ENCODE results near the gene NPHP3.

Gene NPHP3

DNA sequence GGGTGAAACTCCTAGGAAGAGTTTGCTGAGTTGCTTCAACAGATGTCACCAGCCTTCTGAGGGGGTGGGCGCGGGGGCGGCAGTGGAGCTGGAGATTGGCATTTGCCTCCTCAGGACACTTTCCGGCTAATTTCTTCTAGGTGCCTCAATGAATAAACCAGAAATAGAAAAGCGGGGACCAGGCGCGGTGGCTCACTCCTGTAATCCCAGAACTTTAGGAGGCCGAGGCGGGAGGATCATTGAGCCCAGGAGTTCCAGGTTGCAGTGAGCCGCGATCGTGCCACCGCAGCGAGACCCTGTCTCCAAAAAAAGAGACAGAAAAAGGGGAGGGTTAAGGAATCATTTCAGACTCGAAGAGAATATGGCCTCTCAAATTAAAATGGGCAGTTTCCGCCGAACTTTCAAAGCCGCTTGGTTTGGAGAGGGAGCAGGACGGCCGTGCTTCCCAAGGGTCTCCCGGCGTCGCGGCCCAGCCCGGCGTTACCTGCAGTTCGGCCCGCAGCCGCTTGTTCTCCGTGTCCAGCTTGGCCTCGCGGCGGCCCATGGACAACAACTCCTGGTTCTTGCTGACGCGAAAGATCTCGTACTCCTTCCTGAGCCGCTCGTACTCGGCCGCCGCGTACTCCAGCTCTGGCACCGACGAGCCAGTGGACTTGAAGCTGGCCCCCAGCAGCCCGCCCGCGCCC, 587 bp downstream of the NPHP3 start:
- Histone ChIP-seq H3K9me3 (ENCODE audit: control insufficient read depth, low read length) (no peaks in the 10 kb centered on the region), H2BK120ac (ENCODE audit: low read depth, low read length) (peak overlapping the region; percentile 61), H4K91ac (ENCODE audit: low read length) (peak overlapping the region; percentile 95), H3K27ac (ENCODE audit: low read length, poor library complexity, severe bottlenecking) (peak overlapping the region; percentile 83), H3K23ac (ENCODE audit: low read length in 2 of 2) (peak overlapping the region in 1 of 2 experiments; percentile 63), H2BK5ac (ENCODE audit: low read depth, low read length, poor library complexity, severe bottlenecking) (peak overlapping the region; percentile 95), H3K4me3 (ENCODE audit: insufficient read depth in 1 of 2, low read depth in 1 of 2, low read length in 2 of 2) (peak overlapping the region; percentile 85 to 94), H2BK12ac (ENCODE audit: low read length in 2 of 2) (peak overlapping the region in 1 of 2 experiments; percentile 54), H3K9ac (ENCODE audit: low read length) (peak overlapping the region; percentile 94), H3K36me3 (ENCODE audit: control insufficient read depth in 1 of 2, insufficient read depth in 2 of 2, low read depth in 1 of 2, low read length in 2 of 2) (peaks cover 0 to 24% of the 10 kb centered on the region in 2 experiments), H3K4me2 (ENCODE audit: low read length, poor library complexity, severe bottlenecking) (peak overlapping the region; percentile 86), H3K4me1 (ENCODE audit: control insufficient read depth, insufficient read depth, low read depth, low read length) (peaks cover 4% of the 10 kb centered on the region), H3K27me3 (ENCODE audit: control insufficient read depth in 1 of 2, insufficient read depth in 1 of 2, low read length in 2 of 2) (no peaks in the 10 kb centered on the region), H4K8ac (ENCODE audit: low read length) (peak overlapping the region; percentile 97), H3K79me1 (replicated peaks; ENCODE audit: low read length, poor library complexity, severe bottlenecking) (peaks cover 6% of the 10 kb centered on the region), H2AFZ (ENCODE audit: low read depth, low read length) (peak overlapping the region; percentile 55), H3K18ac (ENCODE audit: low read depth in 1 of 2, low read length in 2 of 2) (peak overlapping the region; percentile 93 to 98), H2AK5ac (ENCODE audit: low read length, severe bottlenecking) (no peak overlapping the region), H3K14ac (ENCODE audit: low read length in 2 of 2) (peak overlapping the region in 1 of 2 experiments; percentile 7), H3K4ac (ENCODE audit: low read depth in 1 of 2, low read length in 2 of 2) (peak overlapping the region; percentile 14 to 94), H2BK15ac (ENCODE audit: low read depth, poor library complexity, severe bottlenecking) (peak overlapping the region; percentile 83)
- WGBS, result 3% methylated on average over 45 of the region's 47 CpGs
- peak; percentile 81 for DNase-seq

DNA sequence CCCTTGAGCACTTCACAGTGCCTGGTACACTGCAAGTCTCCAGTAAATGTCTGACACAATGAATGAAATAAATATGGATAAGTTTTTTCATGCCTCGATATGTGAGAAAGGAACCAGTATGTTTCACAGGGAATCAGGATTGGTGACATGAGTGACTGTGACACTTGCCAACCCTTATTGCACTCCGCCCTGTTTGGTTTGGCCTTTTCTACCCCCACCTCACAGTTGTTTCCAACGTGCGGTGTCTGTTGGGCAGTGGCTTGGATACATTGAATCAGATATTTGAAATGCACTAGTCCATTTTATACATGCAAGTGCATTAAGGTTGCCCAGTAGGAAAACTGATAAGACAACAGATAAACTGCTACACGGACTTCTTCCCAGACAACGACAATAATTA, 2.0 kb downstream of the NPHP3 start:
- no peak for DNase-seq
- Histone ChIP-seq H3K79me1 (replicated peaks; ENCODE audit: low read length, poor library complexity, severe bottlenecking) (peaks cover 9% of the 10 kb centered on the region), H3K27ac (ENCODE audit: low read length, poor library complexity, severe bottlenecking) (no peak overlapping the region), H2BK5ac (ENCODE audit: low read depth, low read length, poor library complexity, severe bottlenecking) (no peak overlapping the region), H2BK12ac (ENCODE audit: low read length in 2 of 2) (no peak overlapping the region), H3K4ac (ENCODE audit: low read depth in 1 of 2, low read length in 2 of 2) (no peak overlapping the region), H3K27me3 (ENCODE audit: control insufficient read depth in 1 of 2, insufficient read depth in 1 of 2, low read length in 2 of 2) (no peaks in the 10 kb centered on the region), H3K9me3 (ENCODE audit: control insufficient read depth, low read length) (no peaks in the 10 kb centered on the region), H4K91ac (ENCODE audit: low read length) (no peak overlapping the region), H4K8ac (ENCODE audit: low read length) (no peak overlapping the region), H3K4me1 (ENCODE audit: control insufficient read depth, insufficient read depth, low read depth, low read length) (peaks cover 4% of the 10 kb centered on the region), H3K4me2 (ENCODE audit: low read length, poor library complexity, severe bottlenecking) (no peak overlapping the region), H3K18ac (ENCODE audit: low read depth in 1 of 2, low read length in 2 of 2) (no peak overlapping the region), H2AFZ (ENCODE audit: low read depth, low read length) (no peak overlapping the region), H3K14ac (ENCODE audit: low read length in 2 of 2) (no peak overlapping the region), H3K9ac (ENCODE audit: low read length) (no peak overlapping the region), H2BK15ac (ENCODE audit: low read depth, poor library complexity, severe bottlenecking) (no peak overlapping the region), H3K23ac (ENCODE audit: low read length in 2 of 2) (no peak overlapping the region), H3K4me3 (ENCODE audit: insufficient read depth in 1 of 2, low read depth in 1 of 2, low read length in 2 of 2) (peak overlapping the region in 1 of 2 experiments; percentile 94), H2BK120ac (ENCODE audit: low read depth, low read length) (no peak overlapping the region), H3K36me3 (ENCODE audit: control insufficient read depth in 1 of 2, insufficient read depth in 2 of 2, low read depth in 1 of 2, low read length in 2 of 2) (peaks cover 0 to 38% of the 10 kb centered on the region in 2 experiments), H2AK5ac (ENCODE audit: low read length, severe bottlenecking) (no peak overlapping the region)
- WGBS, result 100% methylated on average over 2 of the region's 6 CpGs

DNA sequence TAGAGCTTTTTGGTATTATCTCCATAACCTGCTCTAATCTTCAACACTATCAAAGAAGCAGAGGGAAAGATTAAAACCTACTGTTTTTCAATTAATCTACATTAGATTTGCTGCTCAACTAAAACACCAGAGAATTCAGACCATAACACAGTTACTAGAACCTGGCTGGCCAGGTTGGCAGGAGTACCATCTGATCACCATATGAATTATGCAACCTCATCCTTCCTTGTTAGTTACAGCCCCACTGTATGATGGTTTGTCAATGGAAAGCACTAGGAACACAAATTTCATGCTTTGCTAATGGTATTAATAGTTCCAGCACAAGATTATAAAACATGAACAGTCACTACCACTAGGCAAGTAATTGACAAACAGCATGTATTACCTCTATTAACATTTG, 5.8 kb downstream of the NPHP3 start:
- Histone ChIP-seq H3K18ac (ENCODE audit: low read depth in 1 of 2, low read length in 2 of 2) (no peak overlapping the region), H3K9me3 (ENCODE audit: control insufficient read depth, low read length) (no peaks in the 10 kb centered on the region), H3K4me2 (ENCODE audit: low read length, poor library complexity, severe bottlenecking) (no peak overlapping the region)

DNA sequence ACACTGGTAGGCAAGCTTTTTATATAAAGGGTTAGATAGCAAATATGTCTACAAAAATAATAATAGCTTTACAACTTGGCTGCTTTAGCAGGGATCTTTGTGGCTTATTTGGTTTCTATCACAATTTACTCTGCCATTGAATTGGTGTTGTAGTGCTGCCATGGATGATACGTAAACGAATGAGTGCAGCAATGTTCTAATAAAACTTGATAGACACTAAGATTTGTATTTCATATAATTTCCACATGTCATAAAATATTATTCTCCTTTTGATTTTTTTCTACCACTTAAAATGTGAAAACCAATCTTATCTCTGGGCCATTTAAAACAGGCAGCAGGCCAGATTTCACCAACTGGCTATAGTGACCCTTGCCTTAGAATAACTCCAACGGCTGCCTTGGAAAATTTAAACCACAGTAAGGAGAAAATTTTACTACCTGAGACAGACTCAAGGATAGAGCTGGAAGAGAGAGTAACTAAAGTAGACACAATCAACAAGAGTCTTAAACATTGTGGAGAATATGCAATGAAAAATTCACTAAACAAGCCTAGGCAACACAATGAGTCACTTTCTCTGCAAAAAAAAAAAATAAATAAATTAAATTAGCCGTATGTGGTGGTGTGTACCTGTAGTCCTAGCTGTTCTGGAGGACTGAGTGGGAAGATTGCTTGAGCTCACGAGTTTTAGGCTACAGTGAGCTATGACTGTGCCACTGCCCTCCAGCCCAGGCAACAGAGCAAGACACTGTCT, 8.1 kb downstream of the NPHP3 start:
- H2AFZ ChIP-seq (ENCODE audit: low read depth, low read length), result no peak overlapping the region

More for the DNA sequence above, 5.8 kb downstream of the NPHP3 start:
- peaks cover 4% of the 10 kb centered on the region for H3K4me1 ChIP-seq (ENCODE audit: control insufficient read depth, insufficient read depth, low read depth, low read length)
- H2AK5ac ChIP-seq (ENCODE audit: low read length, severe bottlenecking), result no peak overlapping the region
- H2BK120ac ChIP-seq (ENCODE audit: low read depth, low read length), result no peak overlapping the region
- H4K91ac ChIP-seq (ENCODE audit: low read length), result no peak overlapping the region
- no peak overlapping the region for H2AFZ ChIP-seq (ENCODE audit: low read depth, low read length)
- peaks cover 9% of the 10 kb centered on the region for H3K79me1 ChIP-seq (replicated peaks; ENCODE audit: low read length, poor library complexity, severe bottlenecking)
- H3K4me3 ChIP-seq (ENCODE audit: insufficient read depth in 1 of 2, low read depth in 1 of 2, low read length in 2 of 2), result no peak overlapping the region
- no peak for DNase-seq
- H3K27ac ChIP-seq (ENCODE audit: low read length, poor library complexity, severe bottlenecking), result no peak overlapping the region
- no peak overlapping the region for H4K8ac ChIP-seq (ENCODE audit: low read length)
- no peak overlapping the region for H3K14ac ChIP-seq (ENCODE audit: low read length in 2 of 2)
- H3K27me3 ChIP-seq (ENCODE audit: control insufficient read depth in 1 of 2, insufficient read depth in 1 of 2, low read length in 2 of 2), result no peaks in the 10 kb centered on the region
- H2BK15ac ChIP-seq (ENCODE audit: low read depth, poor library complexity, severe bottlenecking), result no peak overlapping the region
- no peak overlapping the region for H3K9ac ChIP-seq (ENCODE audit: low read length)
- peaks cover 3 to 74% of the 10 kb centered on the region in 2 experiments for H3K36me3 ChIP-seq (ENCODE audit: control insufficient read depth in 1 of 2, insufficient read depth in 2 of 2, low read depth in 1 of 2, low read length in 2 of 2)
- no peak overlapping the region for H2BK5ac ChIP-seq (ENCODE audit: low read depth, low read length, poor library complexity, severe bottlenecking)
- no peak overlapping the region for H2BK12ac ChIP-seq (ENCODE audit: low read length in 2 of 2)
- H3K4ac ChIP-seq (ENCODE audit: low read depth in 1 of 2, low read length in 2 of 2), result no peak overlapping the region
- H3K23ac ChIP-seq (ENCODE audit: low read length in 2 of 2), result no peak overlapping the region

More for the DNA sequence above, 8.1 kb downstream of the NPHP3 start:
- H2BK5ac ChIP-seq (ENCODE audit: low read depth, low read length, poor library complexity, severe bottlenecking), result no peak overlapping the region
- no peak overlapping the region for H3K23ac ChIP-seq (ENCODE audit: low read length in 2 of 2)
- H3K4ac ChIP-seq (ENCODE audit: low read depth in 1 of 2, low read length in 2 of 2), result no peak overlapping the region
- H3K9ac ChIP-seq (ENCODE audit: low read length), result no peak overlapping the region
- no peak overlapping the region for H3K4me3 ChIP-seq (ENCODE audit: insufficient read depth in 1 of 2, low read depth in 1 of 2, low read length in 2 of 2)
- H3K9me3 ChIP-seq (ENCODE audit: control insufficient read depth, low read length), result no peaks in the 10 kb centered on the region
- H4K91ac ChIP-seq (ENCODE audit: low read length), result no peak overlapping the region
- H2BK120ac ChIP-seq (ENCODE audit: low read depth, low read length), result no peak overlapping the region
- no peak overlapping the region for H3K4me2 ChIP-seq (ENCODE audit: low read length, poor library complexity, severe bottlenecking)
- H2BK15ac ChIP-seq (ENCODE audit: low read depth, poor library complexity, severe bottlenecking), result no peak overlapping the region
- no peak overlapping the region for H4K8ac ChIP-seq (ENCODE audit: low read length)
- no peak overlapping the region for H2BK12ac ChIP-seq (ENCODE audit: low read length in 2 of 2)
- no peak overlapping the region for H3K27ac ChIP-seq (ENCODE audit: low read length, poor library complexity, severe bottlenecking)
- H3K79me1 ChIP-seq (replicated peaks; ENCODE audit: low read length, poor library complexity, severe bottlenecking), result peaks cover 13% of the 10 kb centered on the region
- H2AK5ac ChIP-seq (ENCODE audit: low read length, severe bottlenecking), result no peak overlapping the region
- H3K18ac ChIP-seq (ENCODE audit: low read depth in 1 of 2, low read length in 2 of 2), result no peak overlapping the region
- no peak overlapping the region for H3K14ac ChIP-seq (ENCODE audit: low read length in 2 of 2)
- WGBS, result 95% methylated on average over 2 of the region's 5 CpGs
- H3K36me3 ChIP-seq (ENCODE audit: control insufficient read depth in 1 of 2, insufficient read depth in 2 of 2, low read depth in 1 of 2, low read length in 2 of 2), result peaks cover 8 to 95% of the 10 kb centered on the region in 2 experiments
- no peaks in the 10 kb centered on the region for H3K27me3 ChIP-seq (ENCODE audit: control insufficient read depth in 1 of 2, insufficient read depth in 1 of 2, low read length in 2 of 2)
- no peak for DNase-seq
- H3K4me1 ChIP-seq (ENCODE audit: control insufficient read depth, insufficient read depth, low read depth, low read length), result no peaks in the 10 kb centered on the region
